C1 segment of cervical spinal cord (tissue), 14 donors: Measurements from ENCODE around the gene JAK3.
"Not testable (repeated sequence)": the region's sequence is repeated elsewhere in the genome, so short reads cannot be mapped to it uniquely, and the experiment has no call there.

Experiments used
- DNase-seq, 14 donors: peaks; one replicate each; lab custom pipeline; 2025; lab: John Stamatoyannopoulos, UW

The JAK3 gene

DNA sequence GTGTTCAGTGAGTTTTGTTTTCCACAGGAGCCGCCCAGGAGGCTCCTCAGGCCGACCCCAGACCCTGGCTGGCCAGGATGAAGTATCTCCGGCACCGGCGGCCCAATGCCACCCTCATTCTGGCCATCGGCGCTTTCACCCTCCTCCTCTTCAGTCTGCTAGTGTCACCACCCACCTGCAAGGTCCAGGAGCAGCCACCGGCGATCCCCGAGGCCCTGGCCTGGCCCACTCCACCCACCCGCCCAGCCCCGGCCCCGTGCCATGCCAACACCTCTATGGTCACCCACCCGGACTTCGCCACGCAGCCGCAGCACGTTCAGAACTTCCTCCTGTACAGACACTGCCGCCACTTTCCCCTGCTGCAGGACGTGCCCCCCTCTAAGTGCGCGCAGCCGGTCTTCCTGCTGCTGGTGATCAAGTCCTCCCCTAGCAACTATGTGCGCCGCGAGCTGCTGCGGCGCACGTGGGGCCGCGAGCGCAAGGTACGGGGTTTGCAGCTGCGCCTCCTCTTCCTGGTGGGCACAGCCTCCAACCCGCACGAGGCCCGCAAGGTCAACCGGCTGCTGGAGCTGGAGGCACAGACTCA lies 40.0 kb downstream of the JAK3 start:
- no peak for DNase-seq

DNA sequence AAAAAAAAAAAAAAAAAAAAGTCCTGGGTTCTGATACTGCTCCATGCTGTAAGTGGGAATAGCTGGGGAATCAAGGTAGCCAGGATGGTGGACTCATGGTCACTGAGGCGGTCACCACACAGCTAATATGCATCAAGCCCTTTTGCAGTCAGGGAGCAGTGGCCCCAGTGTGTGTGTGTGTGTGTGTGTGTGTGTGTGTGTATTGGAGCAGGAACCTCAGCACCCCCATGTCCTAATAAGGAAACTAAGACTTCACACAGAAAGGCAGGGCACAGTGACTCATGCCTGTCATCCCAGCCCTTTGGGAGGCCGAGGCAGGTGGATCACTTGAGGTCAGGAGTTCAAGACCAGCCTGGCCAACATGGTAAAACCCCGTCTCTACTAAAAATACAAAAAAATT lies 40.8 kb downstream of the JAK3 start:
- no peak for DNase-seq

DNA sequence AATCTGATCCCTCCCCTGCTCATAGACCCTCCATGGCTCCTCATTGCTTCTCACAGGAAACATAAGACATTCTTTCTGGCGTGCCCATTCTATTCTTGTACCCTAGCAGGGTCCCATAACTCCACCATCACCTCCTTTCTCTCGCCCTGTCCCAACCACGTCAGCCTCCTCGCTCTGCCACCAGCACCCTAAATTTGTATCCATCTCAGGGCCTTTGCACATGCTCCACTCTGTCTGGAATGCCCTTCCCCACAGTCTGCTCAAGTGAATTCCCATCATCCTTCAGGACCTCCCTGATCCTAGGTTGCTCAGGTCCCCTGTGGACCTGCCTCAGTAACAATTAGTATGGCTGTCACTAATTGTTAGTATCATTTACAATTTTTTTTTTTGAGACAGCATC lies 42.4 kb downstream of the JAK3 start:
- no peak for DNase-seq

DNA sequence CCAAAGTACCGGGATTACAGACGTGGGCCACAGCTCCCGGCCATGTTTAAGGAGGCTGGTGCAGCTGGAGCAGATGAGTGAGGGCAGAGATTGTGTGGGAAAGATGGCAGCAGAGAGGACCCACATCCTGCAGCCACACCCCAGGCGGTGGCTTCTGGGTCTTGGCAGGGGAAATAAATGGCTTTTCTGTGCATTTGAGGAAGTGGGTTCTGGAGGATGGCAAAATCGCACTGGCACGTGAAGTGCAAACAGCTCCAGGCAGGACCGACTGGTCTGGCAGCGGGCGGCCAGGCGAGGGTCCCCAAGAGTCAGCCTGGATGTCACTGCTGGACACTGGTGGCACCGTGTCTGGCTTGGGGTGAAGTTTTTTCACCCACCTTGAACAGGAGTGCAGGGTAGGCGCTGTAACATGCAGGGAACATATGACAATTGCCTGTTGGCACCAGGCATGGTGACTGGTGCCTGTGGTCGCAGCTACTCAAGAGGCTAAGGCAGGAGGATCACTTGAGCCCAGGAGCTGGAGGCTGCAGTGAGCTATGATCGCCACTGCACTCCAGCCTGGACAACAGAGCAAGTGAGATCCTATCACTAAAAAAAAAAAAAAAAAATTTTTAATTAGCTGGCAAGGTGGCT lies 44.4 kb downstream of the JAK3 start:
- peak in 2 of 14 donors; percentile 4 to 6 for DNase-seq

DNA sequence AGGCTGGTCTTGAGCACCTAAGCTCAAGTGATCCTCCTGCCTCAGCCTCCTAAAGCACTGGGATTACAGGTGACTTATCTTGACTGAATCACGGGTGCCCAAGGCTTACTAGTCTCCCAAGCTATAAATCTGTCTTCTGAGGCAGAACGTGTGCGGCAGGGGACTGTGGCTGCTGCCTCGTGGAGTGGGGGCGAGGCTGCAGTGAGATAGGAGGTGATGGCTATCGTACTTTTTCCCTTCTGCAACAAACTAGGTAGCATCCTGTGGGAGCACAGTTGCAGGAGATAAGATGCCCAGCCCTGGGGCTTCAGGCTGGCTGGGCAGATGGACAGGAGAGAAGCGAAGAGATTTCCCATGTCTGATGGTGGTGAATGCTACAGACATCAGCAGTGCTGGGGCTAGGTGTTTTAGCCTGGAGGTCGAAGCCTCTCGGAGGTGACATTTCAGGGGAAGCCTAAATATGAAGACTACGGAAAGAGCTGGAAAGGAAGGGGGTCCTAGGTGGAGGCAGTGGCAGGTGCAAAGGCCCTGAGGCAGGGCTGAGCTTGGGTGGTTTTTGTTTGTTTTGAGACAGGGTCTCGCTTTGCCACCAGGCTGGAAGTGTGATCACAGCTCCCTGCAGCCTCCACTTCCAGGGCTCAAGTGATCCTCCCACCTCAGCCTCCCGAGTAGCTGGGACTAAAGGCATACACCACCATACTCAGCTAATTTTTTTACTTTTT lies 45.5 kb downstream of the JAK3 start:
- DNase-seq, result no peak

DNA sequence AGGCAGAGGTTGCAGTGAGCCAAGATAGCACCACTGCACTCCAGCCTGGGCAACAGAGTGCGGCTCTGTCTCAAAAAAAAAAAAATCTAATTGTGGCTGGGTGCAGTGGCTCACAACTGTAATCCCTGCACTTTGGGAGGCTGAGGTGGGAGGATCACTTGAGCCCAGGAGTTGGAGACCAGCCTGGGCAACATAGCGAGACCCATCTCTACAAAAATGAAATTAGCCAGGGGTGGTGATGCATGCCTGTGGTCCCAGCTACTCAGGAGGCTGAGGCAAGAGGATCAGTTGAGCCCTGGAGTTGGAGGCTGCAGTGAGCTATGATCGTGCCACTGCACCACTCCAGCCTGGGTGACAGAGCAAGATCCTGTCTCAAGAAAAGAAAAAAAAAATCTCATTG lies 49.2 kb downstream of the JAK3 start:
- not testable (repeated sequence) for DNase-seq

DNA sequence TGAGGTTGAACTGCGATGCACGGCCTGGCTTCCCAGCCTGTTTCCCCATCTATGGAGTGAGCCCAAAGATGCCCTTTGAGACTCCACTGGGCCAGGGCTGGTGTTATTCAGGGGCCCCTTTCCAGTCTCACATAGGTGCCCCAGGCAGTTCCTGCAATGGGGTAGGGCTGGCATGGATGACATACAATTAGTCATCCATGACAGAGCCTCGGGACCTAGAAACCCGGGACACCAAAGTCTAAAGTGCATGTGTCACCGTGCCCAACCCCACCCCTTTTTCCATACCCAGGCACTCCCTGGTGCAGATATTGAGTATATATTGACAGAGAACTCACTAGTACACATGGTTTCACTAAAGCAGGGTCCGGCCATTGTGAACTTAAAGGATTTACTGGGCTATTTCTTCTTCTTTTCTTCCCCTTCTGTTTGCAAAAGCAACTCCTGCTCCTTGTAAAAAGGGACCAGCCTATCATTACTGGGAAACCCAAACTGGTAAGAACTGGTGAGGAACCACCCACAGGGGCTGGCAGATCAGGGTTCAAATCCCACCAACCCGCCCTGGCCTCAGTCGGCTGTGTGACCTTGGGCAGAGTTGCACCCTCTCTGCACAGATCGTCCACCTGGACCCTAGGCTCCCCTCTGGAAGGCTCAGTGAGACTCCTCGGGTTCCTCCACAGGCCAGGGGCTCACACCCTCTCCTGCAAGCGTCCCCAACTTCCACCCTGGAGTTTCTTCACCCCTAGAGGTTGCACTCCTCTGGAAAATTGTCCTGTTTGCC lies 50.2 kb downstream of the JAK3 start:
- no peak for DNase-seq

GRCh38 chr19:17796838-17797423 lies 50.9 kb downstream of the JAK3 start:
- DNase-seq, result no peak

DNA sequence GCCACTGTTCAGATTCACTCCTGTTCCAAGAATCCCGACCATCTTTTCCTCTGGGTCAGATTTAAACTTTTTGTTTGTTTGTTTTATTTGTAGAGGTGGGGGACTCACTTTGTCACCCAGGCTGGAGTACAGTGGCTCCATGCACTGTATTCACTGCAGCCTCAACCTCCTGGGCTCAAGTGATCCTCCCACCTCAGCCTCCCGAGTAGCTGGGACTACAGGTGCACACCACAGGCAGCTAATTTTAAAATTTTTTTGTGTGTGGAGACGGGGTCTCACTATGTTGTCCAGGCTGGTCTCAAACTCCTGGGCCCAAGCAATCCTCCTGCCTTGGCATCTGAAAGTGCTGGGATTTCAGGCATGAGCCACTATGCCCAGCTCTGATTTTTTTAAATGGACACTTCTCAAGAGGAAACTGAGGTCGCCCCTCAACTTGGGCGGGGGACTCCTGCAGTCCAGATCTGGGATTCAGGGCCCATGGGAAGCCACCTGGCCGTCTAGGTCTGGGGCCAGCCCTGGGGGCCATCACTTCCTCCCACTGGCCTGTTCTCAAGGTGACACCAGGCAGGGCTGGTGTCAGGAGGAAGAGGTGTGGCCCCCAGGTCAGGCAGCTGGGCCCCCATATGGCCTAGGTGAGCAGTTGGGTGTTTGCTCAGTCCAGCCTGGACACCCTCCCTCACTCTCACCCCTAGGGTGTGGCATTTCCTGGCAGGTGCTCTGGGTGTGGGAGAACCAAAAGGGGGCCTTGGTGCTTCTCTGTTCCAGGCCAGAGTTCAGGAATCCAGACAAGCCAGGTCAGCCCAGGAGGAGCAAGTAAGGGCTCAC lies 51.6 kb downstream of the JAK3 start:
- no peak for DNase-seq

- no peak for DNase-seq
Observed at GRCh38 chr19:17795495-17795856, 52.3 kb downstream of the JAK3 start.

- DNase-seq, result no peak
Observed at GRCh38 chr19:17794731-17795494, 52.9 kb downstream of the JAK3 start, which contains the start of gene B3GNT3. B3GNT3 (plus strand) TSS chr19:17795138; CDS start chr19:17807808, 12,670 bp downstream.

DNA sequence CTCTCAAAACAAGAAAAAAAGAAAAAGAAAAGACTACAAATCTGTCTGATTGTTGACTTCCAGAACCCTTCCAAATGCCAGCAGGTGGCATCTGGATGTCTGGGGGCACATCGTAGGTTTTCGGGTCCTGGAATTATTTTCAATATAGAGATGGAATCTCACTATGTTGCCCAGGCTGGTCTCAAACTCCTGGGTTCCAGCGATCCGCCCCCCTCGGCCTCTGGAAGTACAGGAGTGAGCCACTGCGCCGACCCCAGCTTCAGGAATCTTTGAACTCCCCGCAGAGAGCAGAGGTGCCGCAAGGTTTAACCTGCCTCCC lies 53.4 kb downstream of the JAK3 start:
- no peak for DNase-seq

DNA sequence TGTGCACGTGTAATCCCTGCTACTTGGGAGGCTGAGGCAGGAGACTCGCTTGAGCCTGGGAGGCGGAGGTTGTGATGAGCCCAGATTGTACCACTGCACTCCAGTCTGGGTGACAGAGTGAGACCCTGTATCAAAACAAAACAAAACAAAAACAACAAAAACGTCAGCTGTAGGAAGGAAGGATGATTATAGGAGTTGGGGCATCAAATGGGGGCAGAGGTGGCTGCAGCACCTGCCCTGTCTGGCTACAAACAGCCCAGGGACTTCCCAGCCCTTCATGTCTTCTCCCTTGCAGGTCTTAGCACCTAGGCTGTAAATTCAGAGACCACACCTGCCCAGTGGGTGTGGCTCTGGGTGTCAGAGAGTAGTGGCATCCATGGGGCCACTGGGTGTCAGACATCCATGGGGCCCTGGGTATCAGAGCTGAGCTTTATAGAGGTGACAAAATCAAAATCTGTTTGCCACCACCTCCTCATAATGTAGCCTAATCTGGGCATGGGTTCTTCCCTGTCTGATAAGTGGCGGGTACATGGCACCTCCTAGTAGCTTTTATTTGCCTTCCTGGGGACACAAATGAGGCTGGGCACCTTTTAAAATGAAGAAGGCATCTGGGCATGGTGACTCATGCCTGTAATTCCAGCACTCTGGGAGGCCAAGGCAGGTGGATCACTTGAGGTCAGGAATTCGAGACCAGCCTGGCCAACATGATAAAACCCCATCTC lies 57.6 kb downstream of the JAK3 start:
- DNase-seq, result no peak

DNA sequence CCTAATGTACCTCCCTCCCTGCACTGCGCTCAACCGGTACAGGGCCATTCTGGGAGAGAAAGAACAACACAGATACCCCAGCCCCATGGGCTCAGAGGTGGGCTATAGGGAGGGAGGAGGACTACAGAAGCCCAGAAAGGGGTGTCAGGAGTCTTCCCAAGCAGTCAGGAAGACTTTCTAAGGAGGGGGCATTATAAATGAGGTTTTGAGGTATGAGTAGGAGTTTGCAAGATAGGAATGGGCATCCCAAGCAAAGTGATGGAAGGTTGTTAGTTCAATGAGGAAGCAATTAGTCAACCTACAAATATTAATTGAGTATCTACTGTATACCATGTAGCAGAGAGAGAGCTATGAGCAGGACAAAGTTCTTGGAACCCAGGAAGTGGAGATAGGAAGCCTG lies 59.1 kb downstream of the JAK3 start:
- DNase-seq, result no peak

DNA sequence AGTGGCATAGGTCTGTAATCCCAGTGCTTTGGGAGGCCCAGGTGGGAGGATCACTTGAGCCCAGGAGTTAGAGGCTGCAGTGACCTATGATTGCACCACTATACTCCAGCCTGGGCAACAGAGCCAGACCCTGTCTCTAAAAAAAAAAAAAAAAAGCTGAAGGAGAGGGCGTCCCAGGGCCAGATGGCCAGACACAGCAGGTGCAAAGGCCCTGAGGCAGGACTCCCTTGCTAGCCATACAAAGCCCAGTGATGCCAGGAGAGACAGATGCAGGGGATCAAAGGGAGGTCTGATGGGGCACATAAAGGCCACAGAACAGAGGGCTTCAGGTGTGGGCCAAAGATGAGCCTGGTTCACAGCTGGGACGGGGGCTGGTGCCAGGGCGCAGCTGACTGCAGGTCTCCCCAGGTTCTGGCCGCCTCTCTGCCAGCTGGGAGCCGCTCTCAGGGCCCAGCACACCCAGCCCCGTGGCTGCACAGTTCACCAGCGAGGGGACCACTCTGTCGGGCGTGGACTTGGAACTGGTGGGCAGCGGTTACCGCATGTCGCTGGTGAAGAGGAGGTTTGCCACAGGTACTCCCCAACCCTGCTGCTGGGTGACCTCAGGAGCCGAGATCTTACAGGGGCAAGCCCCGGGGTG lies 60.4 kb downstream of the JAK3 start:
- DNase-seq, result no peak

GRCh38 chr19:17784201-17785008 lies 63.4 kb downstream of the JAK3 start:
- DNase-seq, result peak in 9 of 14 donors; percentile 7 to 40 (median 20)

DNA sequence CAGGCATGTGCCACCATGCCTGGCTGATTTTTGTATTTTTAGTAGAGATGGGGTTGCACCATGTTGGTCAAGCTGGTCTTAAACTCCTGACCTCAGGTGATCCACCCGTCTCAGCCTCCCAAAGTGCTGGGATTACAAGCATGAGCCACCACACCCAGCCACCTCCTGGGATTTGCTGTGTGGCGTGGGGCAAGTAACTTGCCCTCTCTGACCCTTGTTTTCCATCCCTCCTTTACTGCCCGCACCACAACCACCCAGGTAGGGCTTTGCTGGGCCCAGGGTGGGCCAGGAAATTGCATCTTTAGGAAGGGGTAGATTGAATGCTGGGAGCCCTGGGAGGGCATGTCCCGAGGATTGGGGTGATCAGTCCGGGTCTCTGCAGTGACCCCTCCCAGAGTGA lies 64.1 kb downstream of the JAK3 start:
- not testable (repeated sequence) for DNase-seq

DNA sequence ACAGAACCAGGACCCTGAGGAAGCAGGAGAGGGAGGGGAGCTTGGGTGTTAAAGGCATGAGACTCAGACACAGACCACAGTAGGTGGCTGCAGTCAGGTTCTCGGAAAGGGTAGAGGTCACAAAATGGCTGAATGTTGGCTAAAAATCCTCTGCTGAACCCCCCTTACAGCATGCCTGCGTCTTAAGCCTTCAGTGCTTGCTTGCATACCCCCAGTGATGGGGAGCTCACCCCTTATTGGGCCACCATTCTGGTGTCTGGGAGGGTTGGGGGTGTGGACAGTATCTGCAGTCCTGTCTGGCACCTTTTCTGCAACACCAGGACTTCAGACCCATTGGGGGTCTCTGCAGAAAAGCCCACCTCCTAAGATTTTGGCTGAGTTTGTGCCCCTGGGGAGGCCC lies 67.0 kb downstream of the JAK3 start:
- no peak for DNase-seq
